Peyer's patch (tissue), 4 donors: ENCODE data around the gene PLOD3. TPM values are rescaled to one million over a fixed set of nuclear protein-coding genes. Genes with fewer than 3 reads are reported as not detected.

Experiments
- DNase-seq, 3 donors: peaks; one replicate each; pipeline ENCODE4 v3.0.0-alpha.2; 2017 to 2019
- H3K27ac ChIP-seq, 4 donors: fragments of 200-600 bp; sonication (generic); one replicate each; pipeline ENCODE4 v1.5.1; 2016 to 2019
- H3K27me3 ChIP-seq, 2 donors: fragments of 200-600 bp; sonication (generic); one replicate each; pipeline ENCODE4 v1.5.1; 2019
- H3K36me3 ChIP-seq, 3 donors: fragments of 200-600 bp; sonication (generic); one replicate each; pipeline ENCODE4 v1.5.1; 2016 to 2019
- H3K4me1 ChIP-seq, 4 donors: fragments of 200-600 bp; sonication (generic); one replicate each; pipeline ENCODE4 v1.5.1; 2016 to 2019
- H3K4me3 ChIP-seq, 4 donors: fragments of 200-600 bp; sonication (generic); 1 replicate in 3 of 4; 2 replicates in 1 of 4; pipeline ENCODE4 v1.5.1; 2016 to 2019; ENCODE audit warnings: mild to moderate bottlenecking in 1 of 4
- H3K9me3 ChIP-seq, 4 donors: fragments of 200-600 bp; sonication (generic); one replicate each; pipeline ENCODE4 v1.5.1; 2016 to 2019; ENCODE audit warnings: mild to moderate bottlenecking in 1 of 4
- CTCF ChIP-seq, 6 experiments: fragments of 450-650 bp in 4 of 6; fragments of 200-600 bp in 2 of 6; sonication (generic) in 1 of 6; IDR thresholded peaks; one replicate each; pipeline ENCODE4 v1.5.1; 2017 to 2019; ENCODE audit warnings: antibody characterized with exemption in 6 of 6, mild to moderate bottlenecking in 3 of 6, moderate library complexity in 1 of 6
- POLR2A ChIP-seq, 2 donors: fragments of 450-650 bp; IDR thresholded peaks; one replicate each; pipeline ENCODE4 v1.5.1; 2017; ENCODE audit warnings: antibody characterized with exemption in 2 of 2, mild to moderate bottlenecking in 2 of 2, moderate library complexity in 2 of 2
- total RNA-seq, 4 donors: library from RNA; depleted of rRNA; stranded (reverse); fragments of >200 nt; gene quantifications; one replicate each; pipeline ENCODE4 v1.1.0, GENCODE V29; 2016

The PLOD3 gene
- total RNA-seq, 4 donors from 2014 or later: 62.7 to 103 (median 83.7) TPM

GRCh38 chr7:101211501-101211900 is 5.9 kb downstream of the PLOD3 start:
- H3K9me3 ChIP-seq: no peaks in the 10 kb centered on the region
- no peaks in the 10 kb centered on the region for H3K27me3 ChIP-seq
- H3K36me3 ChIP-seq: peaks cover 0 to 86% (median 0%) of the 10 kb centered on the region in 3 donors
- H3K4me1 ChIP-seq: peaks cover 0 to 10% (median 3%) of the 10 kb centered on the region in 4 donors
- no peak overlapping the region for H3K4me3 ChIP-seq
- DNase-seq: no peak
- H3K27ac ChIP-seq: no peak overlapping the region
- TF ChIP-seq POLR2A (IDR thresholded peaks at IDR 0.05) (no peak), CTCF (IDR thresholded peaks at IDR 0.05) (no peak)

- no peak for TF ChIP-seq CTCF (IDR thresholded peaks at IDR 0.05)
- no peak for TF ChIP-seq POLR2A (IDR thresholded peaks at IDR 0.05)
- no peak for DNase-seq
- Histone ChIP-seq H3K4me1 (no peaks in the 10 kb centered on the region), H3K36me3 (peaks cover 0 to 89% (median 0%) of the 10 kb centered on the region in 3 donors), H3K27me3 (no peaks in the 10 kb centered on the region), H3K27ac (no peak overlapping the region), H3K9me3 (no peaks in the 10 kb centered on the region), H3K4me3 (no peak overlapping the region)
Observed at GRCh38 chr7:101210143-101210542, 7.2 kb downstream of the PLOD3 start.

GRCh38 chr7:101208794-101209193 is 8.6 kb downstream of the PLOD3 start:
- no peak for DNase-seq
- Histone ChIP-seq H3K4me3 (no peak overlapping the region), H3K4me1 (no peaks in the 10 kb centered on the region), H3K36me3 (peaks cover 0 to 76% (median 0%) of the 10 kb centered on the region in 3 donors), H3K27me3 (no peaks in the 10 kb centered on the region), H3K27ac (no peak overlapping the region), H3K9me3 (no peaks in the 10 kb centered on the region)
- TF ChIP-seq CTCF (IDR thresholded peaks at IDR 0.05) (no peak), POLR2A (IDR thresholded peaks at IDR 0.05) (no peak)

- no peak for TF ChIP-seq POLR2A (IDR thresholded peaks at IDR 0.05)
- no peak for TF ChIP-seq CTCF (IDR thresholded peaks at IDR 0.05)
- no peak for DNase-seq
- Histone ChIP-seq H3K36me3 (peaks cover 0 to 65% (median 0%) of the 10 kb centered on the region in 3 donors), H3K27ac (no peak overlapping the region), H3K27me3 (no peaks in the 10 kb centered on the region), H3K4me1 (peaks cover 0 to 1% (median 0%) of the 10 kb centered on the region in 4 donors), H3K4me3 (no peak overlapping the region), H3K9me3 (no peaks in the 10 kb centered on the region)
Observed at GRCh38 chr7:101207459-101207858, 9.9 kb downstream of the PLOD3 start.

- Histone ChIP-seq H3K4me3 (no peak overlapping the region), H3K9me3 (no peaks in the 10 kb centered on the region), H3K4me1 (peaks cover 0 to 9% (median 3%) of the 10 kb centered on the region in 4 donors), H3K36me3 (peaks cover 0 to 57% (median 0%) of the 10 kb centered on the region in 3 donors), H3K27me3 (no peaks in the 10 kb centered on the region), H3K27ac (no peak overlapping the region)
- TF ChIP-seq POLR2A (IDR thresholded peaks at IDR 0.05) (no peak), CTCF (IDR thresholded peaks at IDR 0.05) (no peak)
- no peak for DNase-seq
Observed at GRCh38 chr7:101206665-101207042, 10.7 kb downstream of the PLOD3 start.
